HepG2 (cell line): ENCODE measurements around the gene MED23. TPM values are rescaled to one million over a fixed set of nuclear protein-coding genes. Genes with fewer than 3 reads are reported as not detected.

Experiments
- CBFB ChIP-seq: sonication (generic); formaldehyde crosslinking; IDR thresholded peaks from 2 replicates; pipeline ENCODE4 v1.4.0; 2020; ENCODE audit warnings: missing genetic modification reagents
- GLI4 ChIP-seq: sonication (generic); formaldehyde crosslinking; IDR thresholded peaks from 2 replicates; pipeline ENCODE4 v1.5.1; 2020; ENCODE audit warnings: missing genetic modification reagents, mild to moderate bottlenecking, moderate library complexity, borderline replicate concordance
- NR2F6 ChIP-seq, 2 experiments: IDR thresholded peaks; 2 replicates each; pipeline ENCODE4 v1.6.1; 2016; ENCODE audit warnings: antibody characterized with exemption in 1 of 2, mild to moderate bottlenecking in 1 of 2
- SATB2 ChIP-seq: sonication (generic); formaldehyde crosslinking; IDR thresholded peaks from 2 replicates; pipeline ENCODE4 v1.5.0; 2020; ENCODE audit warnings: missing genetic modification reagents
- SNAI1 ChIP-seq: sonication (generic); formaldehyde crosslinking; IDR thresholded peaks from 2 replicates; pipeline ENCODE4 v1.5.0; 2020; ENCODE audit warnings: mild to moderate bottlenecking, missing genetic modification reagents, borderline replicate concordance
- ZFX ChIP-seq: sonication (generic); formaldehyde crosslinking; IDR thresholded peaks from 2 replicates; pipeline ENCODE4 v1.4.0; 2020; ENCODE audit warnings: mild to moderate bottlenecking, low read depth, missing genetic modification reagents, moderate library complexity
- ZNF225 ChIP-seq: sonication (generic); formaldehyde crosslinking; IDR thresholded peaks from 2 replicates; pipeline ENCODE4 v1.4.0; 2020; ENCODE audit warnings: mild to moderate bottlenecking, missing genetic modification reagents
- ZNF598 ChIP-seq: sonication (generic); formaldehyde crosslinking; IDR thresholded peaks from 2 replicates; pipeline ENCODE4 v1.5.1; 2020; ENCODE audit warnings: mild to moderate bottlenecking, missing genetic modification reagents, borderline replicate concordance
- ZNF609 ChIP-seq: sonication (generic); formaldehyde crosslinking; IDR thresholded peaks from 2 replicates; pipeline ENCODE4 v1.4.0; 2020; ENCODE audit warnings: mild to moderate bottlenecking, missing genetic modification reagents, borderline replicate concordance
- ZNF710 ChIP-seq: sonication (generic); formaldehyde crosslinking; IDR thresholded peaks from 2 replicates; pipeline ENCODE4 v1.5.0; 2020; ENCODE audit warnings: mild to moderate bottlenecking, missing genetic modification reagents, borderline replicate concordance
- polyA plus RNA-seq, 8 experiments: library from polyadenylated mRNA; depleted of rRNA in 3 of 8; stranded (reverse) in 7 of 8; unstranded in 1 of 8; fragments of >200 nt; fragmentation: Illumina TruSeq in 4 of 8; extraction: Trizol in 4 of 8; gene quantifications; 2 replicates each; pipeline versions ENCODE4 v1.2.1 to v1.2.3, GENCODE V29; 2011 to 2016; ENCODE audit warnings: low read depth in 4 of 8, missing spikeins in 1 of 8, mixed read lengths in 1 of 8; ENCODE audit not compliant: insufficient read depth in 1 of 8
- total RNA-seq, 5 experiments: library from RNA; depleted of rRNA; stranded (reverse); fragments of >200 nt; fragmentation: Illumina TruSeq; extraction: Trizol; gene quantifications; 2 replicates each; pipeline ENCODE4 v1.2.3, GENCODE V29; 2016; ENCODE audit warnings: low read depth in 1 of 5
- TF ChIP-seq, protein P1 (sequence below): fragments of 450-650 bp; IDR thresholded peaks from 2 replicates; pipeline ENCODE4 v1.6.1; 2016
- TF ChIP-seq, protein P2 (sequence below): sonication (generic); formaldehyde crosslinking; IDR thresholded peaks from 2 replicates; pipeline ENCODE4 v1.8.0; 2022; ENCODE audit warnings: missing genetic modification reagents, mild to moderate bottlenecking, inconsistent platforms, borderline replicate concordance
- TF ChIP-seq, protein P3 (sequence below): sonication (generic); formaldehyde crosslinking; IDR thresholded peaks from 2 replicates; pipeline ENCODE4 v1.5.0; 2020; ENCODE audit warnings: mild to moderate bottlenecking, missing genetic modification reagents, moderate library complexity
- TF ChIP-seq, protein P4 (sequence below): sonication (generic); formaldehyde crosslinking; IDR thresholded peaks from 2 replicates; pipeline ENCODE4 v1.5.0; 2020; ENCODE audit warnings: mild to moderate bottlenecking, low read depth, missing genetic modification reagents, borderline replicate concordance

The MED23 gene
- total and polyA plus RNA-seq, 2 of the 13 experiments (the other 11 are each of a cell fraction or from before 2014, with no cell fraction given), result 34.9 to 50.5 TPM

DNA sequence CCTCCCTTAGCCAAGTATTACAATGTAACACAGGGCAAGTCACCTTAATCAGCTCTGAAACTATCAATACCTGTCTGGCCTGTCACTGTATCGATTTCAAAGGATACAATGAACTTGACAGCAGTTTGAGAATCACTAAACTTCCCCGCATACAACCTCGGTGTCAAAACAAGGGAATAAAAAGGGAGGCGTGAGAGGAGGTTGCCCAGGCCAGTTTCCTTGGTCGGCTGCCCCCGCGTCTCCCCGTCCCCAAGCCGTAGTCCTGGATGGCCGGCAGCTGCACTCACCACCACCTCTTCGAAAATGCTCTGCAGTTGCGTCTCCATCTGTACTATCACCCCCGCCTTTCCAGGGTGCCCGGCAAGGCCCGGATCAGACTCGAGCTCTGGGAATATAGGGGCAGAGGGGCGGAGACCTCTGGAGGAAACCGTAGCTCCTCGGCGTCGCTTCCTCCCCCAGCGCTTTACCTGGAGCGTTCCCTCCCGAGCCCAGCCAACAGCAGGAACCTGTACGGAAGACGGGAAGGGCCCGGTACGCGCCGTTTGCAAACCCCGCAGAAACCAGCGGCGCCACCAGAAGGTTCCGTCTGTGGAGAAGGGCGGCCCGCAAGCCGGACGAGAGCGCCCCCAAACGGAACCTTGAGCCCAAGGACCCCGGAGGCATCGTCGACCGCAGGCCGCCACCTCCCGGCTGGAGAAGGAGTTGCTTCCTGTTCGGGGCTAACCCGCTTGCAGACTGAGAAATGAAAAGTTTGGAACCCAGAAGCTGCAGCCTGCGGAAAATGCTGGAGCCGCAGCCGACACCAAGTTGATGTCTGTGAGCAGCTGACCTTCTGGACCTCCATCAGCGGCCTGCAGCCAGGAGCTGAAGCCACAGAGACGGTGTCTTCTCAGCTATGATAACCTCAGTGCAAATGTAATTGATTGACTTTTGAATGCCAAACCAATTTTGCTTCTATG is at the start of gene MED23 (continued):
- peak; percentile 93 for TF ChIP-seq ZNF609
- peak; percentile 46; the same call in 1 of the 2 replicates for TF ChIP-seq NR2F6 (IDR thresholded peaks at IDR 0.05)
- TF ChIP-seq NR2F6 (CRISPR knock-in tag; IDR thresholded peaks at IDR 0.05), result peak; percentile 84
- TF ChIP-seq GLI4, result peak; percentile 96
- TF ChIP-seq, protein P1, sequence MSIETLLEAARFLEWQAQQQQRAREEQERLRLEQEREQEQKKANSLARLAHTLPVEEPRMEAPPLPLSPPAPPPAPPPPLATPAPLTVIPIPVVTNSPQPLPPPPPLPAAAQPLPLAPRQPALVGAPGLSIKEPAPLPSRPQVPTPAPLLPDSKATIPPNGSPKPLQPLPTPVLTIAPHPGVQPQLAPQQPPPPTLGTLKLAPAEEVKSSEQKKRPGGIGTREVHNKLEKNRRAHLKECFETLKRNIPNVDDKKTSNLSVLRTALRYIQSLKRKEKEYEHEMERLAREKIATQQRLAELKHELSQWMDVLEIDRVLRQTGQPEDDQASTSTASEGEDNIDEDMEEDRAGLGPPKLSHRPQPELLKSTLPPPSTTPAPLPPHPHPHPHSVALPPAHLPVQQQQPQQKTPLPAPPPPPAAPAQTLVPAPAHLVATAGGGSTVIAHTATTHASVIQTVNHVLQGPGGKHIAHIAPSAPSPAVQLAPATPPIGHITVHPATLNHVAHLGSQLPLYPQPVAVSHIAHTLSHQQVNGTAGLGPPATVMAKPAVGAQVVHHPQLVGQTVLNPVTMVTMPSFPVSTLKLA, result 0 out of 2 replicates have a peak, but pooled peaks have one; percentile 5
- peak; percentile 100 for TF ChIP-seq ZNF598
- TF ChIP-seq, protein P2, sequence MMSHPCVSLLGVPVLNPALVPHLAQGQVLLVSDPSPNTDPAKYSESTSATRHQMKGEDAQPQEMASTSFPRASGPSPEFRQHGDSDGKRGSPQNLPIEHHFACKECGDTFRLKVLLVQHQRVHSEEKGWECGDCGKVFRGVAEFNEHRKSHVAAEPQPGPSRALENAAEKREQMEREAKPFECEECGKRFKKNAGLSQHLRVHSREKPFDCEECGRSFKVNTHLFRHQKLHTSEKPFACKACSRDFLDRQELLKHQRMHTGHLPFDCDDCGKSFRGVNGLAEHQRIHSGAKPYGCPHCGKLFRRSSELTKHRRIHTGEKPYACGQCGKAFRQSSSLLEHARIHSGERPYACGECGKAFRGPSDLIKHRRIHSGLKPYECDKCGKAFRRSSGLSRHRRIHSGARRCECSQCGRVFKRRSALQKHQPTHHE (CRISPR knock-in tag), result peak; percentile 100
- peak; percentile 69; the same call in 1 of the 2 replicates for TF ChIP-seq SATB2 (CRISPR knock-in tag)
- peak; percentile 99 for TF ChIP-seq ZNF225
- TF ChIP-seq ZFX, result peak; percentile 95
- TF ChIP-seq, protein P3, sequence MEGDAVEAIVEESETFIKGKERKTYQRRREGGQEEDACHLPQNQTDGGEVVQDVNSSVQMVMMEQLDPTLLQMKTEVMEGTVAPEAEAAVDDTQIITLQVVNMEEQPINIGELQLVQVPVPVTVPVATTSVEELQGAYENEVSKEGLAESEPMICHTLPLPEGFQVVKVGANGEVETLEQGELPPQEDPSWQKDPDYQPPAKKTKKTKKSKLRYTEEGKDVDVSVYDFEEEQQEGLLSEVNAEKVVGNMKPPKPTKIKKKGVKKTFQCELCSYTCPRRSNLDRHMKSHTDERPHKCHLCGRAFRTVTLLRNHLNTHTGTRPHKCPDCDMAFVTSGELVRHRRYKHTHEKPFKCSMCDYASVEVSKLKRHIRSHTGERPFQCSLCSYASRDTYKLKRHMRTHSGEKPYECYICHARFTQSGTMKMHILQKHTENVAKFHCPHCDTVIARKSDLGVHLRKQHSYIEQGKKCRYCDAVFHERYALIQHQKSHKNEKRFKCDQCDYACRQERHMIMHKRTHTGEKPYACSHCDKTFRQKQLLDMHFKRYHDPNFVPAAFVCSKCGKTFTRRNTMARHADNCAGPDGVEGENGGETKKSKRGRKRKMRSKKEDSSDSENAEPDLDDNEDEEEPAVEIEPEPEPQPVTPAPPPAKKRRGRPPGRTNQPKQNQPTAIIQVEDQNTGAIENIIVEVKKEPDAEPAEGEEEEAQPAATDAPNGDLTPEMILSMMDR (CRISPR knock-in tag), result peak; percentile 100
- TF ChIP-seq SNAI1 (CRISPR knock-in tag), result no peak
- TF ChIP-seq, protein P4, sequence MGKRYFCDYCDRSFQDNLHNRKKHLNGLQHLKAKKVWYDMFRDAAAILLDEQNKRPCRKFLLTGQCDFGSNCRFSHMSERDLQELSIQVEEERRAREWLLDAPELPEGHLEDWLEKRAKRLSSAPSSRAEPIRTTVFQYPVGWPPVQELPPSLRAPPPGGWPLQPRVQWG (CRISPR knock-in tag), result no peak
- TF ChIP-seq CBFB, result peak; percentile 99
- TF ChIP-seq ZNF710 (CRISPR knock-in tag), result peak; percentile 96; the same call in 1 of the 2 replicates
